DND-41 (cell line): ENCODE results near the gene CDIPT.

Experiments
- EZH2 ChIP-seq: IDR thresholded peaks from 3 replicates; pipeline ENCODE4 v1.6.1; 2012; ENCODE audit warnings: borderline replicate concordance, low read depth, mild to moderate bottlenecking, moderate library complexity, low read length, inconsistent platforms; ENCODE audit not compliant: severe bottlenecking
- TF ChIP-seq, protein P1 (sequence below): IDR thresholded peaks from 2 replicates; pipeline ENCODE4 v1.5.1; 2012; ENCODE audit warnings: borderline replicate concordance, low read length, moderate library complexity, mild to moderate bottlenecking; ENCODE audit not compliant: poor library complexity, severe bottlenecking; ENCODE audit errors: extremely low read depth

GRCh38 chr16:29906520-29907244 is 43.7 kb upstream of the CDIPT start:
- TF ChIP-seq, protein P1, sequence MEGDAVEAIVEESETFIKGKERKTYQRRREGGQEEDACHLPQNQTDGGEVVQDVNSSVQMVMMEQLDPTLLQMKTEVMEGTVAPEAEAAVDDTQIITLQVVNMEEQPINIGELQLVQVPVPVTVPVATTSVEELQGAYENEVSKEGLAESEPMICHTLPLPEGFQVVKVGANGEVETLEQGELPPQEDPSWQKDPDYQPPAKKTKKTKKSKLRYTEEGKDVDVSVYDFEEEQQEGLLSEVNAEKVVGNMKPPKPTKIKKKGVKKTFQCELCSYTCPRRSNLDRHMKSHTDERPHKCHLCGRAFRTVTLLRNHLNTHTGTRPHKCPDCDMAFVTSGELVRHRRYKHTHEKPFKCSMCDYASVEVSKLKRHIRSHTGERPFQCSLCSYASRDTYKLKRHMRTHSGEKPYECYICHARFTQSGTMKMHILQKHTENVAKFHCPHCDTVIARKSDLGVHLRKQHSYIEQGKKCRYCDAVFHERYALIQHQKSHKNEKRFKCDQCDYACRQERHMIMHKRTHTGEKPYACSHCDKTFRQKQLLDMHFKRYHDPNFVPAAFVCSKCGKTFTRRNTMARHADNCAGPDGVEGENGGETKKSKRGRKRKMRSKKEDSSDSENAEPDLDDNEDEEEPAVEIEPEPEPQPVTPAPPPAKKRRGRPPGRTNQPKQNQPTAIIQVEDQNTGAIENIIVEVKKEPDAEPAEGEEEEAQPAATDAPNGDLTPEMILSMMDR: no peak
- no peak for TF ChIP-seq EZH2
